DND-41 (cell line): ENCODE results near the gene KIF21A.

Source experiments
- ATAC-seq: fragments of 200-7000 bp; cut with Tn5 transposase; 3 replicates; pipeline ENCODE4 v1.9.1; 2021; ENCODE audit warnings: low read depth; ENCODE audit not compliant: insufficient read depth
- DNase-seq: peaks from one replicate; pipeline ENCODE4 v3.0.0-alpha.2; 2020
- H2AFZ ChIP-seq: 2 replicates; pipeline ENCODE4 v1.6.0; 2012; ENCODE audit warnings: low read depth, low read length
- H3K27ac ChIP-seq: 2 replicates; pipeline ENCODE4 v1.5.1; 2012; ENCODE audit warnings: low read length, inconsistent platforms
- H3K27me3 ChIP-seq: fragments of 200-600 bp; sonication (generic); 2 replicates; pipeline ENCODE4 v1.6.0; 2012; ENCODE audit warnings: low read length, mild to moderate bottlenecking, inconsistent platforms; ENCODE audit not compliant: insufficient read depth, poor library complexity
- H3K36me3 ChIP-seq: 2 replicates; pipeline ENCODE4 v1.5.1; 2012; ENCODE audit warnings: low read length, inconsistent platforms; ENCODE audit not compliant: insufficient read depth
- H3K4me1 ChIP-seq: 2 replicates; pipeline ENCODE4 v1.5.1; 2012; ENCODE audit warnings: mild to moderate bottlenecking, low read length; ENCODE audit not compliant: insufficient read depth
- H3K4me2 ChIP-seq: 2 replicates; pipeline ENCODE4 v1.6.0; 2012; ENCODE audit warnings: mild to moderate bottlenecking, moderate library complexity, low read length, inconsistent platforms; ENCODE audit not compliant: insufficient read depth
- H3K4me3 ChIP-seq, 2 experiments: fragments of 200-600 bp in 1 of 2; shearing (Covaris generic) in 1 of 2; 2 replicates each; pipeline ENCODE4 v1.5.1; 2012 to 2016; ENCODE audit warnings: inconsistent platforms in 2 of 2, low read length in 2 of 2, mild to moderate bottlenecking in 2 of 2, low read depth in 1 of 2, moderate library complexity in 1 of 2
- H3K79me2 ChIP-seq: 2 replicates; pipeline ENCODE4 v1.6.0; 2012; ENCODE audit warnings: low read length, inconsistent platforms; ENCODE audit not compliant: insufficient read depth
- H3K9ac ChIP-seq: 2 replicates; pipeline ENCODE4 v1.6.0; 2012; ENCODE audit warnings: low read depth, mild to moderate bottlenecking, inconsistent platforms, low read length, moderate library complexity
- H3K9me3 ChIP-seq: 2 replicates; pipeline ENCODE4 v1.5.1; 2012; ENCODE audit warnings: low read length, moderate library complexity, mild to moderate bottlenecking, inconsistent platforms; ENCODE audit not compliant: insufficient read depth, severe bottlenecking
- H4K20me1 ChIP-seq: 2 replicates; pipeline ENCODE4 v1.6.0; 2012; ENCODE audit warnings: low read length; ENCODE audit not compliant: insufficient read depth
- EZH2 ChIP-seq: IDR thresholded peaks from 3 replicates; pipeline ENCODE4 v1.6.1; 2012; ENCODE audit warnings: borderline replicate concordance, low read depth, mild to moderate bottlenecking, moderate library complexity, low read length, inconsistent platforms; ENCODE audit not compliant: severe bottlenecking
- TF ChIP-seq, protein P1 (sequence below): IDR thresholded peaks from 2 replicates; pipeline ENCODE4 v1.5.1; 2012; ENCODE audit warnings: borderline replicate concordance, low read length, moderate library complexity, mild to moderate bottlenecking; ENCODE audit not compliant: poor library complexity, severe bottlenecking; ENCODE audit errors: extremely low read depth

Gene KIF21A

DNA sequence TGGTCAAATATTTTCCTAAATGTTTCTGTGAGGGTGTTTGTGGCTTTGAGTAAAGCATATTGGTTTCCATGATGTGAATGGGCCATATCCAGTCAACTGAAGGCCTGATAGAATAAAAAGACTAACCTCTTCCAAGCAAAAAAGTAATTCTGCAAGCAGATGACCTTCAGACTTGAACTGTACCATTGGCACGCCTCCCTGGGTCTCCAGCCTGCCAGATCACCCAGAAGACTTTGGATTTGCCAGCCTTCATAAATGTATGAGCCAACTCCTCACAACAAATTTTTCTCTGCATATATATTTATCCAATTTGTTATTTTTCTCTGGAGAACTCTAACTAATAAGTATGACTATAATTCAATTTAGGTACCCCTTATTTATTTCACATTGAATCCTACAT lies 190.3 kb downstream of the KIF21A start:
- Histone ChIP-seq H3K4me2 (no peak overlapping the region), H3K9me3 (no peaks in the 10 kb centered on the region), H3K9ac (no peak overlapping the region), H2AFZ (no peak overlapping the region), H4K20me1 (no peaks in the 10 kb centered on the region), H3K79me2 (no peaks in the 10 kb centered on the region), H3K36me3 (no peaks in the 10 kb centered on the region), H3K27ac (no peak overlapping the region), H3K4me1 (no peaks in the 10 kb centered on the region), H3K27me3 (no peaks in the 10 kb centered on the region), H3K4me3 (no peak overlapping the region)
- TF ChIP-seq EZH2, result no peak
- TF ChIP-seq, protein P1, sequence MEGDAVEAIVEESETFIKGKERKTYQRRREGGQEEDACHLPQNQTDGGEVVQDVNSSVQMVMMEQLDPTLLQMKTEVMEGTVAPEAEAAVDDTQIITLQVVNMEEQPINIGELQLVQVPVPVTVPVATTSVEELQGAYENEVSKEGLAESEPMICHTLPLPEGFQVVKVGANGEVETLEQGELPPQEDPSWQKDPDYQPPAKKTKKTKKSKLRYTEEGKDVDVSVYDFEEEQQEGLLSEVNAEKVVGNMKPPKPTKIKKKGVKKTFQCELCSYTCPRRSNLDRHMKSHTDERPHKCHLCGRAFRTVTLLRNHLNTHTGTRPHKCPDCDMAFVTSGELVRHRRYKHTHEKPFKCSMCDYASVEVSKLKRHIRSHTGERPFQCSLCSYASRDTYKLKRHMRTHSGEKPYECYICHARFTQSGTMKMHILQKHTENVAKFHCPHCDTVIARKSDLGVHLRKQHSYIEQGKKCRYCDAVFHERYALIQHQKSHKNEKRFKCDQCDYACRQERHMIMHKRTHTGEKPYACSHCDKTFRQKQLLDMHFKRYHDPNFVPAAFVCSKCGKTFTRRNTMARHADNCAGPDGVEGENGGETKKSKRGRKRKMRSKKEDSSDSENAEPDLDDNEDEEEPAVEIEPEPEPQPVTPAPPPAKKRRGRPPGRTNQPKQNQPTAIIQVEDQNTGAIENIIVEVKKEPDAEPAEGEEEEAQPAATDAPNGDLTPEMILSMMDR, result no peak
- no peak for ATAC-seq
- no peak for DNase-seq
